DND-41 (cell line): ENCODE measurements around the gene KRT80.

Experiments
- ATAC-seq: fragments of 200-7000 bp; cut with Tn5 transposase; 3 replicates; pipeline ENCODE4 v1.9.1; 2021; ENCODE audit warnings: low read depth; ENCODE audit not compliant: insufficient read depth
- DNase-seq: peaks from one replicate; pipeline ENCODE4 v3.0.0-alpha.2; 2020
- H2AFZ ChIP-seq: 2 replicates; pipeline ENCODE4 v1.6.0; 2012; ENCODE audit warnings: low read depth, low read length
- H3K27ac ChIP-seq: 2 replicates; pipeline ENCODE4 v1.5.1; 2012; ENCODE audit warnings: low read length, inconsistent platforms
- H3K27me3 ChIP-seq: fragments of 200-600 bp; sonication (generic); 2 replicates; pipeline ENCODE4 v1.6.0; 2012; ENCODE audit warnings: low read length, mild to moderate bottlenecking, inconsistent platforms; ENCODE audit not compliant: insufficient read depth, poor library complexity
- H3K36me3 ChIP-seq: 2 replicates; pipeline ENCODE4 v1.5.1; 2012; ENCODE audit warnings: low read length, inconsistent platforms; ENCODE audit not compliant: insufficient read depth
- H3K4me1 ChIP-seq: 2 replicates; pipeline ENCODE4 v1.5.1; 2012; ENCODE audit warnings: mild to moderate bottlenecking, low read length; ENCODE audit not compliant: insufficient read depth
- H3K4me2 ChIP-seq: 2 replicates; pipeline ENCODE4 v1.6.0; 2012; ENCODE audit warnings: mild to moderate bottlenecking, moderate library complexity, low read length, inconsistent platforms; ENCODE audit not compliant: insufficient read depth
- H3K4me3 ChIP-seq, 2 experiments: fragments of 200-600 bp in 1 of 2; shearing (Covaris generic) in 1 of 2; 2 replicates each; pipeline ENCODE4 v1.5.1; 2012 to 2016; ENCODE audit warnings: inconsistent platforms in 2 of 2, low read length in 2 of 2, mild to moderate bottlenecking in 2 of 2, low read depth in 1 of 2, moderate library complexity in 1 of 2
- H3K79me2 ChIP-seq: 2 replicates; pipeline ENCODE4 v1.6.0; 2012; ENCODE audit warnings: low read length, inconsistent platforms; ENCODE audit not compliant: insufficient read depth
- H3K9ac ChIP-seq: 2 replicates; pipeline ENCODE4 v1.6.0; 2012; ENCODE audit warnings: low read depth, mild to moderate bottlenecking, inconsistent platforms, low read length, moderate library complexity
- H3K9me3 ChIP-seq: 2 replicates; pipeline ENCODE4 v1.5.1; 2012; ENCODE audit warnings: low read length, moderate library complexity, mild to moderate bottlenecking, inconsistent platforms; ENCODE audit not compliant: insufficient read depth, severe bottlenecking
- H4K20me1 ChIP-seq: 2 replicates; pipeline ENCODE4 v1.6.0; 2012; ENCODE audit warnings: low read length; ENCODE audit not compliant: insufficient read depth
- CTCF ChIP-seq: IDR thresholded peaks from 2 replicates; pipeline ENCODE4 v1.5.1; 2012; ENCODE audit warnings: borderline replicate concordance, low read length, moderate library complexity, mild to moderate bottlenecking; ENCODE audit not compliant: poor library complexity, severe bottlenecking; ENCODE audit errors: extremely low read depth
- EZH2 ChIP-seq: IDR thresholded peaks from 3 replicates; pipeline ENCODE4 v1.6.1; 2012; ENCODE audit warnings: borderline replicate concordance, low read depth, mild to moderate bottlenecking, moderate library complexity, low read length, inconsistent platforms; ENCODE audit not compliant: severe bottlenecking

KRT80 gene

GRCh38 chr12:52178984-52179383 lies 12.8 kb downstream of the KRT80 start:
- H3K27ac ChIP-seq, result no peak overlapping the region
- H3K4me3 ChIP-seq, result no peak overlapping the region
- DNase-seq (no peak), ATAC-seq (no peak)
- no peaks in the 10 kb centered on the region for H3K4me1 ChIP-seq
- no peak overlapping the region for H2AFZ ChIP-seq
- peaks cover 13% of the 10 kb centered on the region for H3K27me3 ChIP-seq
- H3K79me2 ChIP-seq, result no peaks in the 10 kb centered on the region
- H3K9ac ChIP-seq, result no peak overlapping the region
- no peaks in the 10 kb centered on the region for H3K9me3 ChIP-seq
- no peaks in the 10 kb centered on the region for H3K36me3 ChIP-seq
- no peaks in the 10 kb centered on the region; the same call in 1 of the 2 replicates for H4K20me1 ChIP-seq
- no peak overlapping the region for H3K4me2 ChIP-seq
- TF ChIP-seq CTCF (no peak), EZH2 (no peak)

GRCh38 chr12:52178443-52178842 lies 13.4 kb downstream of the KRT80 start:
- Histone ChIP-seq H3K27me3 (peaks cover 13% of the 10 kb centered on the region), H3K79me2 (no peaks in the 10 kb centered on the region), H3K4me2 (no peak overlapping the region), H3K27ac (no peak overlapping the region), H2AFZ (no peak overlapping the region), H4K20me1 (no peaks in the 10 kb centered on the region; the same call in 1 of the 2 replicates), H3K4me1 (no peaks in the 10 kb centered on the region), H3K9ac (no peak overlapping the region), H3K4me3 (no peak overlapping the region), H3K9me3 (no peaks in the 10 kb centered on the region), H3K36me3 (no peaks in the 10 kb centered on the region)
- ATAC-seq (no peak), DNase-seq (no peak)
- TF ChIP-seq CTCF (no peak), EZH2 (no peak)

GRCh38 chr12:52175371-52176350 lies 16.2 kb downstream of the KRT80 start:
- no peak for DNase-seq
- no peak for ATAC-seq
- Histone ChIP-seq H3K27me3 (peaks cover 4% of the 10 kb centered on the region), H3K79me2 (no peaks in the 10 kb centered on the region), H3K27ac (no peak overlapping the region), H3K4me3 (no peak overlapping the region), H3K4me1 (no peaks in the 10 kb centered on the region), H2AFZ (no peak overlapping the region), H3K36me3 (no peaks in the 10 kb centered on the region), H3K9me3 (no peaks in the 10 kb centered on the region), H3K9ac (no peak overlapping the region), H3K4me2 (no peak overlapping the region), H4K20me1 (no peaks in the 10 kb centered on the region; the same call in 1 of the 2 replicates)
- TF ChIP-seq CTCF, result no peak
- TF ChIP-seq EZH2, result no peak
